Peyer's patch (tissue), 4 donors: Measurements from ENCODE around the gene C20orf204. TPM values are rescaled to one million over a fixed set of nuclear protein-coding genes. Genes with fewer than 3 reads are reported as not detected.

ENCODE experiments used
- DNase-seq, 3 donors: peaks; one replicate each; pipeline ENCODE4 v3.0.0-alpha.2; 2017 to 2019
- H3K27ac ChIP-seq, 4 donors: fragments of 200-600 bp; sonication (generic); one replicate each; pipeline ENCODE4 v1.5.1; 2016 to 2019
- H3K27me3 ChIP-seq, 2 donors: fragments of 200-600 bp; sonication (generic); one replicate each; pipeline ENCODE4 v1.5.1; 2019
- H3K36me3 ChIP-seq, 3 donors: fragments of 200-600 bp; sonication (generic); one replicate each; pipeline ENCODE4 v1.5.1; 2016 to 2019
- H3K4me1 ChIP-seq, 4 donors: fragments of 200-600 bp; sonication (generic); one replicate each; pipeline ENCODE4 v1.5.1; 2016 to 2019
- H3K4me3 ChIP-seq, 4 donors: fragments of 200-600 bp; sonication (generic); 1 replicate in 3 of 4; 2 replicates in 1 of 4; pipeline ENCODE4 v1.5.1; 2016 to 2019; ENCODE audit warnings: mild to moderate bottlenecking in 1 of 4
- H3K9me3 ChIP-seq, 4 donors: fragments of 200-600 bp; sonication (generic); one replicate each; pipeline ENCODE4 v1.5.1; 2016 to 2019; ENCODE audit warnings: mild to moderate bottlenecking in 1 of 4
- POLR2A ChIP-seq, 2 donors: fragments of 450-650 bp; IDR thresholded peaks; one replicate each; pipeline ENCODE4 v1.5.1; 2017; ENCODE audit warnings: antibody characterized with exemption in 2 of 2, mild to moderate bottlenecking in 2 of 2, moderate library complexity in 2 of 2
- total RNA-seq, 4 donors: library from RNA; depleted of rRNA; stranded (reverse); fragments of >200 nt; gene quantifications; one replicate each; pipeline ENCODE4 v1.1.0, GENCODE V29; 2016
- TF ChIP-seq, protein P1 (sequence below), 6 experiments: fragments of 450-650 bp in 4 of 6; fragments of 200-600 bp in 2 of 6; sonication (generic) in 1 of 6; IDR thresholded peaks; one replicate each; pipeline ENCODE4 v1.5.1; 2017 to 2019; ENCODE audit warnings: antibody characterized with exemption in 6 of 6, mild to moderate bottlenecking in 3 of 6, moderate library complexity in 1 of 6

C20orf204 gene
- total RNA-seq, 4 donors from 2014 or later: 0.18 to 2.1 (median 1.1) TPM

DNA sequence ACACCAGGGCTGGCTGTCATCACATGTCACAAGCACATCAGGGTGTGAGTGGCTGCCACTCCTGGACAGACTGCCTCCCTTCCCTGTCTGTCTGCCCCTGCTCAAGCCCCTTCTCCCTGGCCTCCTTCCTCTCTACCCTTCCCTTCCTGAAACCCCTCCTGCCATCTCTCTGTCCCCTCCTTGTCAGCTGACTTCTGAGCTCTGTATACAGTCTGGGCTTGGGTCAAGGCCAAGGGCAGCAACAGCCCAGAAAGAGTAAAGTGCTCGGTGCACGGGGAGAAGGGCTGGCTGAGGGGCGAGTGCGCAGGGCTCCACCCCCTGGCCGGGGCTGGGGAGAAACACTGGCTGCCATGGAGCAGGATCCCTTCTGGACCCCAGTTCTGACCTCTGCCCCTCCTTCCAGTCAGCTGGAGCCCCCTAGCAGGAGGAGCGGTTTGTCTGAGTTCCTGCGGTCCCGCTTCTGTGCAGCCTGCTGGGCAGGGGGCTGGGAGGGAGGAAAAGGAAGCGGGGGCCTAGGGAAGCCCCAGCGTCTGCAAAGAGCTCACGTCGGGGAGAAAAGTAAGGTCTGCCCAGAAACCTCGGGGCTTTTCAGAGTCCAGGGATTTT lies 46.2 kb downstream of the C20orf204 start:
- Histone ChIP-seq H3K9me3 (no peaks in the 10 kb centered on the region), H3K27ac (no peak overlapping the region), H3K4me3 (no peak overlapping the region), H3K4me1 (peaks cover 0 to 40% (median 15%) of the 10 kb centered on the region in 4 donors), H3K27me3 (peaks cover 0 to 15% of the 10 kb centered on the region in 2 donors), H3K36me3 (no peaks in the 10 kb centered on the region)
- no peak for TF ChIP-seq POLR2A (IDR thresholded peaks at IDR 0.05)
- TF ChIP-seq, protein P1, sequence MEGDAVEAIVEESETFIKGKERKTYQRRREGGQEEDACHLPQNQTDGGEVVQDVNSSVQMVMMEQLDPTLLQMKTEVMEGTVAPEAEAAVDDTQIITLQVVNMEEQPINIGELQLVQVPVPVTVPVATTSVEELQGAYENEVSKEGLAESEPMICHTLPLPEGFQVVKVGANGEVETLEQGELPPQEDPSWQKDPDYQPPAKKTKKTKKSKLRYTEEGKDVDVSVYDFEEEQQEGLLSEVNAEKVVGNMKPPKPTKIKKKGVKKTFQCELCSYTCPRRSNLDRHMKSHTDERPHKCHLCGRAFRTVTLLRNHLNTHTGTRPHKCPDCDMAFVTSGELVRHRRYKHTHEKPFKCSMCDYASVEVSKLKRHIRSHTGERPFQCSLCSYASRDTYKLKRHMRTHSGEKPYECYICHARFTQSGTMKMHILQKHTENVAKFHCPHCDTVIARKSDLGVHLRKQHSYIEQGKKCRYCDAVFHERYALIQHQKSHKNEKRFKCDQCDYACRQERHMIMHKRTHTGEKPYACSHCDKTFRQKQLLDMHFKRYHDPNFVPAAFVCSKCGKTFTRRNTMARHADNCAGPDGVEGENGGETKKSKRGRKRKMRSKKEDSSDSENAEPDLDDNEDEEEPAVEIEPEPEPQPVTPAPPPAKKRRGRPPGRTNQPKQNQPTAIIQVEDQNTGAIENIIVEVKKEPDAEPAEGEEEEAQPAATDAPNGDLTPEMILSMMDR (IDR thresholded peaks at IDR 0.05): no peak
- DNase-seq: no peak

DNA sequence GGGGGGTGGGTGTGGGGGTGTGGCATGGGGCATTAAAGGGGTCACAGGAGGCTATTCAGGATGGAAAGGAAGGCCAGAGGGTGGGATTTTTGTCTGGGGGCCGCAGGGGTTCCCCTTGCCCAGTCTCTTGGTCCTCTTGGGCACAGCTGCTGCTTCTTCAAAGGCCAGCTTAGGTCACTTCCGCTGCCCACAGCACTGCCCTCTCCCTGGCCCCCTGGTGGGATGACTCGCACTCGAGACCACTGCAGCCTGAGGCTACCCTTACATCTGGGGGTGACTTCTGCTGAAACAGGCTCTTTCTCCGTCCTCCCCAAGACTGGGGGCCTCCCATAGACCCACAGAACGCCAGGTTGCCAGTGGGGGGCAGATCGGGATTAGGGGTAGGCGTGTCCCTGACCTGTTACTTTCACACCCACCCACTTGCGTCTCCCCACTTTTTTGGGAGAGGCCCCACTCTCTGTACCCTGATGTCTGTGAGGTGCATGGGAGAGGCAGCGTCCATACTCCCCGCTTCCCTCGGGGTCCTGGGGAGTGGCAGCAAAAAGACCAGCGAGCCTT lies 46.9 kb downstream of the C20orf204 start:
- H3K4me3 ChIP-seq: peak overlapping the region; percentile 45 to 64 (median 58)
- H3K9me3 ChIP-seq: no peaks in the 10 kb centered on the region
- H3K4me1 ChIP-seq: peaks cover 0 to 40% (median 15%) of the 10 kb centered on the region in 4 donors
- DNase-seq: no peak
- no peak for TF ChIP-seq POLR2A (IDR thresholded peaks at IDR 0.05)
- no peaks in the 10 kb centered on the region for H3K36me3 ChIP-seq
- H3K27ac ChIP-seq: peak overlapping the region in 1 of 4 donors; percentile 47
- peaks cover 0 to 15% of the 10 kb centered on the region in 2 donors for H3K27me3 ChIP-seq

DNA sequence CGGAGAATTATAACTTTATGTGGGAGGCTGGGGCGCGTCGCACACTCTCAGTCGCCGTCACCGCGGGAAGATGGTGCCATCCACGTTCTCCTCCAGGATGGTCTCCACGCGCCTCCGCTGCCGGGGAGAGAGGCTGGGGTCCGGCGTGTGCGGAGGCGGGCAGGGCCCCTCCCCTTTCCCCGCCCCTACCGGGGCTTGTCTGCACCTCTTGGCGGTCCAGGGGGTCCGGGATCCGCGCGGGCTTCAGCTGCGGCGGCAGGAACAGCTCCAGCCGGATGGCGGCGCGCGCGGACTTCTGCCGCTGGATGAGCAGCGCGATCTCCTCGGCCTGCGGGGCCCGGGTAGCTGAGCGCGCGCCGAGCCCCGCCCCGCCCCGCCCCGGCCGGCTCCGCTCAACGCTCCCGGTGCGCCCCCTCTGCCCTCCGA lies 47.4 kb downstream of the C20orf204 start:
- Histone ChIP-seq H3K27ac (peak overlapping the region in 1 of 4 donors; percentile 47), H3K4me3 (peak overlapping the region; percentile 45 to 64 (median 58)), H3K27me3 (peaks cover 0 to 15% of the 10 kb centered on the region in 2 donors), H3K9me3 (no peaks in the 10 kb centered on the region), H3K4me1 (peaks cover 0 to 36% (median 13%) of the 10 kb centered on the region in 4 donors), H3K36me3 (no peaks in the 10 kb centered on the region)
- TF ChIP-seq, protein P1 (IDR thresholded peaks at IDR 0.05): peak; percentile 32 to 68 (median 42)
- no peak for TF ChIP-seq POLR2A (IDR thresholded peaks at IDR 0.05)
- peak; percentile 75 to 89 (median 79) for DNase-seq

DNA sequence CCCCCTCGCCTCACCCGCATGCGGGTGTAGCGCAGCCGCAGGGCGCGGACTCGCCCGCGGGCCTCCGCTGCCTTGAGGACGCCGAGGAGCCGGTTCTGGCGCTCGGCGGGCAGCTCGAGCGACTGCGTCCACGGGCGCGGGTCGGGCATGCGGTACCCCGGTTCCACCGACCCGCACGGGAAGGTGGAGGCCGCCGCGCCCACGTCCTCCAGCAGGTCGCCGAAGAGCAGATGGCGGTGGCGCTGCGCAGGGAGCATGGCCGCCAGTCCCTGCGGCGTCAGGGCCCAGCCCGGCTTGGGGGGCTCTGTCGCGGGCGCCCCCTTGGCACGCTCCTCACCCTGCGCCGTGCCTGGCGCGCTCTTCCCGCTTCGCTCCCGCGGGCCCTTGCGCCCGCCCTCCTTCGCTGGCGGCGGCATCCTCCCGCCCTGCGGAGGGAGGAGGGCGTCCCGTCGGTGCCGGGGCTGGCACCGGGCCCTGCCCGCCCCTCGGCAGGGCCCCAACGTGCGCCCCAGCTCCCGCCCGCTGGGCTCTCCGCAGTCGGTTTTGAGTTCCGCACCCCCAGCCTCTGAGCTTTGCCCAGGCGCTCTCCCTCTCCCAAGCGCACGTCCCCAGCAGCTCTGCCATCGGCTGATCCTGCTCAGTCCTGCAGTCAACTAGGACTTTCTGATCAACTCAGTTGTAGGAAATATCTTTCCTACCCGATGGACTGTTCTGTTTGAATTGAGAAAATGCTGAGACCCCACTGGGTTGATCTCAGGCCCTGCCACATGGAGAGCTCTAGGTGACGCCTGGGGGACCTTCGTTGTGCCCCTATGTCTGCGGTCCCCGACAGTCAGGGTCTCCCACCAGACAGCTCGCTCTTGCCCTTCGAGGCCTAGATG lies 48.1 kb downstream of the C20orf204 start, which contains the start of gene LKAAEAR1:
TSS of gene LKAAEAR1 (minus strand) at position 595 of the 881 bp plus-strand sequence. CDS start at position 416, 179 bp downstream.
- H3K36me3 ChIP-seq: no peaks in the 10 kb centered on the region
- H3K9me3 ChIP-seq: no peaks in the 10 kb centered on the region
- no peak for DNase-seq
- H3K27ac ChIP-seq: peak within 1 kb of the TSS in 1 of 4 donors; percentile 47
- peaks cover 0 to 29% (median 12%) of the 10 kb centered on the region in 4 donors for H3K4me1 ChIP-seq
- peaks cover 0 to 15% of the 10 kb centered on the region in 2 donors for H3K27me3 ChIP-seq
- TF ChIP-seq POLR2A (IDR thresholded peaks at IDR 0.05): no peak
- TF ChIP-seq, protein P1 (IDR thresholded peaks at IDR 0.05): no peak
- peak within 1 kb of the TSS; percentile 45 to 64 (median 58) for H3K4me3 ChIP-seq

DNA sequence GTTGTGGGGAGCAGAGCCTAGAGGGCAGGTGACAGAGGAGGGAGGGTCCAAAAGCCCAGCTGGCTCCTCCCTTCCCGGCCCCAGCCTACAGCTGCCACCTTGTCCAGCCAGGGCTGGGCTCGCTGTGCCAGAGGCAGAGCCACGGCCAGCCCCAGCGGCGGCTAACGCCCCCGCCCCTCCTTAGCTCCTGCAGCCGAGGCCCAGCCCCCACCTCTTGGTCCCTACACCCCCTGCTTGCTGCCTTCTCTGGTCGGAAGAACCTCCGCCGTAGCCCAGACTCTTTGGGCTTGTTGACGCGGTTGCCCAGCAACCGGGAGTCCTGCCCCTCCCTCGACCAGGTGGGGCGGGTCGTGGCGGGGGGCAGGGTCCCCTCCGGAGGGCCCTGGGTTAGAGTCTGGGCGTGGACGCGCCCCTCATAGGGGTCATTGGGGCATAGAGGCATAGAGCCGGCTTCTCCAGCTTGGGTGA lies 48.7 kb downstream of the C20orf204 start:
- Histone ChIP-seq H3K27ac (no peak overlapping the region), H3K4me1 (peaks cover 0 to 24% (median 12%) of the 10 kb centered on the region in 4 donors), H3K9me3 (no peaks in the 10 kb centered on the region), H3K36me3 (no peaks in the 10 kb centered on the region), H3K27me3 (peaks cover 0 to 15% of the 10 kb centered on the region in 2 donors), H3K4me3 (no peak overlapping the region)
- TF ChIP-seq POLR2A (IDR thresholded peaks at IDR 0.05): no peak
- TF ChIP-seq, protein P1 (IDR thresholded peaks at IDR 0.05): no peak
- no peak for DNase-seq
